SHP77 treated with DMSO at 0.1 percent for 48 hours (cell line): Measurements from ENCODE around the gene PRPF6.
A peak's percentile ranks its signal among the peaks of the same experiment; 100 is the strongest.

Experiments used
- DNase-seq: peaks from one replicate; lab custom pipeline; 2025; lab: John Stamatoyannopoulos, UW

Gene PRPF6, protein sequence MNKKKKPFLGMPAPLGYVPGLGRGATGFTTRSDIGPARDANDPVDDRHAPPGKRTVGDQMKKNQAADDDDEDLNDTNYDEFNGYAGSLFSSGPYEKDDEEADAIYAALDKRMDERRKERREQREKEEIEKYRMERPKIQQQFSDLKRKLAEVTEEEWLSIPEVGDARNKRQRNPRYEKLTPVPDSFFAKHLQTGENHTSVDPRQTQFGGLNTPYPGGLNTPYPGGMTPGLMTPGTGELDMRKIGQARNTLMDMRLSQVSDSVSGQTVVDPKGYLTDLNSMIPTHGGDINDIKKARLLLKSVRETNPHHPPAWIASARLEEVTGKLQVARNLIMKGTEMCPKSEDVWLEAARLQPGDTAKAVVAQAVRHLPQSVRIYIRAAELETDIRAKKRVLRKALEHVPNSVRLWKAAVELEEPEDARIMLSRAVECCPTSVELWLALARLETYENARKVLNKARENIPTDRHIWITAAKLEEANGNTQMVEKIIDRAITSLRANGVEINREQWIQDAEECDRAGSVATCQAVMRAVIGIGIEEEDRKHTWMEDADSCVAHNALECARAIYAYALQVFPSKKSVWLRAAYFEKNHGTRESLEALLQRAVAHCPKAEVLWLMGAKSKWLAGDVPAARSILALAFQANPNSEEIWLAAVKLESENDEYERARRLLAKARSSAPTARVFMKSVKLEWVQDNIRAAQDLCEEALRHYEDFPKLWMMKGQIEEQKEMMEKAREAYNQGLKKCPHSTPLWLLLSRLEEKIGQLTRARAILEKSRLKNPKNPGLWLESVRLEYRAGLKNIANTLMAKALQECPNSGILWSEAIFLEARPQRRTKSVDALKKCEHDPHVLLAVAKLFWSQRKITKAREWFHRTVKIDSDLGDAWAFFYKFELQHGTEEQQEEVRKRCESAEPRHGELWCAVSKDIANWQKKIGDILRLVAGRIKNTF

DNA sequence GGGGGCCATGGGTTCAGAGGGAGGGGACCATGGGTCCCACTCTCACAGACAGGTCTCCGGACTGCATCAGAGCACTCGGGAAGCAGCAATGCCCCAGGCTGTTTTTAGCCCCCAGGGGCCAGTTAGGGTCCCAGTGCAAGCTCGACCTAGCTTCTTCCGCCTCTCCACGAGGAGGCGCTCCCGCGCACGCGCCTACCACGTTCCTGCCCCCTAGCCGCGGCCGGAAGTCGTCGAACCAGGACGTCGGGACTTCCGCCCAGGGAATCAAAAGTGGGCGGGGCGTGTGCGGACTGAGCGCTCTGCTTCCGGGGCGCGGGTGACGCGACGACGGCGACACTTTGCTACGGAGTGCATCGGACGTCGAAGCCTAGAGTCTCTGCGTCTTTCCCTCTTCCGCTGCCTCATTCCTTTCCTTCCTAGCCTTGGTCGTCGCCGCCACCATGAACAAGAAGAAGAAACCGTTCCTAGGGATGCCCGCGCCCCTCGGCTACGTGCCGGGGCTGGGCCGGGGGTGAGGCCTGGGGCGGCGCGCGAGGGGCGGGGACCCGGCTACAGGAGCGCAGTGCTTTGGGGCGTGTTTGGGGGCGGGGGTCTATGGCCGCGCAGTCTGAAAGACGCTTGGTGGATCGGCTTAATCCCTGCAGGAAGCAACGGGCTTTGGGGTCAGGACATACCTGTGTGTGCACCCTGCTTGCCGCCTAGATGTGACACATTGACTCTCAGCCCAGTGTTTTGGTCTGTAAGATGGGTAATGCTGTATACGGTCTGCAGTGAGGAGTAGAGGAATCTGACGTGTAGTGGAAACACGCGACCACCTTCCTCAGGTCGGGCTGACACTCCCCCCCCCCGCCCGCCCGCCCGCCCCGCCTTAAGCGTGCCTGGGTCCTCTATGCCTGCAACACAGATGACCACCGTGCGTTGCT lies at the start of gene PRPF6:
Gene PRPF6, plus strand, starts transcription at position 327 of the 923 bp plus-strand sequence. Its CDS starts 114 bp downstream, at position 441.
- DNase-seq: peak; percentile 97

DNA sequence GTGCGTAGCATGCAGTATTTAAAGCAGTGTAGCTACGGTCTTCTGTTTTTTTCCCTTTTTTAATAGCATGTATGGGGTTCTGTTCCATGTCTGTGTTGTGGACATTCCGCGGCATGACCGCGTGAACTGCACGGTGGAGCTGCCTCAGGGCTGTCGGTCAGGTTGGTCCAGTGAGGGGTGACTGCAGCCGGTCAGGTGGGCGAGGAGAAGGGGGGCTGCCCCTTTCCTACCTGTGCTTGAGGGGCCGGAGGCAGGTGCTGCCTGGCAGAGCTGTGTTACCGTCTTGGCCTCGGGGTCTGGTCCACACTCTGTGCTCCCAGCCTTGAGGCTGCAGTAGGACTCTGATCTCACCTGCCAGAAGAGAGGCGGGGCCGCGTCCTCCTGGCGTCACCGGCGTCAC lies 49.2 kb upstream of the PRPF6 start:
- DNase-seq: no peak

DNA sequence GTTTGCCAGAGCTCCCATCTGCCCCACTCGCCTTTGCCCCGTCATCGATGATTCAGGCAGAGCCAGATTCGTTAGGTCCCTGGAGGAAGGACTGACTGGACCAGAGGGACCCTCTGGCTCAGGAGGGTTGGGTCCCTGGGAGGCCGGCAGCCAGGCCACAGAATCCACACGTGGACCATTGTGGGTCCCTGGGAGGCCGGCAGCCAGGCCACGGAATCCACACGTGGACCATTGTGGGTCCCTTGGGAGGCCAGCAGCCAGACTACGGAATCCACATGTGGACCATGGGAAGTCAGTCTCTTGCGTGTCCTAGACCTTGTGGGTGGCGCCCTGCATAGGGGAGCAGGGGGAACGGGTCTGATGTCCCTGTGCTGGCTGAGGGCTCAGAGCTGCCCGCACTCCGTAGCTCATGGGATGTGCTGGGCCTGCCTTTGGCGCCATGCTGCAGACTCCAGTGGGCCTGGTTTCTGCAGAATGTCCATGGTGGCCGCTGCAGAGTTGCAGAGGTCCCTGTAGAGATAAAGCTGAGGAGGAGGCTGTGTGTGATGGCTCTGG lies 48.2 kb upstream of the PRPF6 start:
- no peak for DNase-seq

DNA sequence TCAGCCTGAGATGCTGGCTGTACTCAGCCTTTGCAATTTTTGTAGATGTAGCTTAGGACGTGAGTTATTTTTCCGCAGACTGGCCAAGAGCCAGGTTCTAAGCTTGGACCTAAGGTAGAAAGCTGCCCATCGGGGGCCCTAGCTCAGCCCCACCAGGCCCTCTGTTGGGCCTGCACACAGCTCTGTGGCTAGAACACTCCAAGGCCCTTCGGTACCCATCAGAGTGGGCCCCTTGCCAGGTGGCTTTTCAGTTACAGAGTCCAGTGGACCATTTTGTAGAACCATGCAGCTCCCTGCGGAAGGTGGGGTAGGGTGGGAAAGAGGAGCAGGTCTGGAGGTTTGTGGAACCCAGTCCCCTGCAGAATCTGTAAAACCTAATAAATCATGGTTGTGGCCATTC lies 47.3 kb upstream of the PRPF6 start:
- DNase-seq: no peak

DNA sequence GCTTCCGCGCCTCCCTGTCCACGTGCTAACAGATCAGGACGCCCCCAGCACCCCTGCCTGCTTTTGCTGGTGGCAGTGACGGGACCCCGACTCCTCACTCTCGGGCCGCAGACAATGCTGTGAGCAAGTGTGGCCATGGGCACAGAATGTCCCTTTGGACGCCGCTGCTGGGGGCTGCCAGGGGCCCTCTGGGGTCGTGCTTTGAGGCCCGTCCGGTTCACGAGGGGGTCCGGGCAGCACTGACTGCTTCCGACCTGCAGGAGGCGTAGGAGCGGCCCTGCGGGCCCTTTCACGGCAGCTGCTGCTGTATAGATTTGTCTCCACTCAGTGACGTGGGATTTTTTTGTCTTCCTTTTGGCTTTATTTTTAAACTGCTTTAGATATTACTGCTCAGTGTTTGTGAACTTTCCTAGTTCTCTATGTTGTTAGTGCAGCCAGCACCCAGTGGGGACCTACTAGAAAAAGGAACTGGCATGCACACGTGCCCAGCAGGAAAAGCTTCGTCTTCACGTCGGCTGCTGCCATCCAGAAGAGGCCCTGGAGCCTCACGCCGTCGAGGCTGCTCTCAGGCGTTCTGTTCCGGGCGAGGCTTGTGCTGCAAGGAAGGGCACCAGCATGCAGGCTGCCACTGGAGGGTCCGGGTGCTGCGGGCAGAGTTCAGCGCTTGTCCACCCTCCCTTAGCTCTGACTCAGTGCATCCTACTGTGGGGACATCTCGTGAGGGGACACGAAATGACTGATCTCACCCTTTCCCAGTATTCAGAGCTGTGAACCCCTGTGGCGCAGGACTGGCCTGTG lies 46.5 kb upstream of the PRPF6 start:
- DNase-seq: no peak

DNA sequence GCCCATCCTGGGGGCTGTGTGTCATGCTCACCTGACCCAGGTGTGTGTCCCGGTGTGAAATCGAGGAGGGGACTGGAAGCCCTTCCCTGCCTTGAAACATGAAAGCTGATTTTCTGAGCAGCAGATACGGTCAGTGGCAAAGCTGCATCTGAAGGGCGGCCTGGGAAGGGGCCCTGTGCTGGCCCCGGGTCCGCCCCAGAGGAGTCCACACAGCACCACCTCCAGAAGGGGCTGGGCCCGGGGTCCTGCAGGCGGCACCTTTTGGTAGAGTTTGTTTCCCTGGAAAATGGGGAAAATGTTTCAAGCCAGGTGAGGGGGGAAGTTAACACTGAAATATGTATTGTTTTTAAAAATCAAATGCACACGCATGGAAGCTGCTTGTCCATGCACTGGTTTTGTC lies 45.5 kb upstream of the PRPF6 start:
- no peak for DNase-seq

DNA sequence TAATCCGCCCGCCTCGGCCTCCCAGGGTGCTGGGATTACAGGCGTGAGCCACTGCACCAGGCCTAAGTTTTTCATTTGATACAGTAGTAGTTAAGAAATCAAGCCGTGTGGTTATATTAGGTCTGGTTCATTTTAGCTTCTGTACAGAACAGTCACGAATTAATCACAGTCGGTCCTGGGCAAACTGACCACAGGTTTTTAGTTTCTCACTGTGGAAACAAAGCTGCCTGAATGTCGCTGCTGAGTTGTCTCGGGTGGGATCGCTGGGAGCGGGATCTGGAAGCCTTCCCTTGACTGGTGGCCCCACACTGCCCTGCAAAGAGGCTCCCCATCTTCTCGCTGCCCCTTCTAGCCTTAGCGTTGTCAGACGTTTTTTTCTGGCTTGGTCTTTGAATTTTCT lies 43.3 kb upstream of the PRPF6 start:
- DNase-seq: no peak

DNA sequence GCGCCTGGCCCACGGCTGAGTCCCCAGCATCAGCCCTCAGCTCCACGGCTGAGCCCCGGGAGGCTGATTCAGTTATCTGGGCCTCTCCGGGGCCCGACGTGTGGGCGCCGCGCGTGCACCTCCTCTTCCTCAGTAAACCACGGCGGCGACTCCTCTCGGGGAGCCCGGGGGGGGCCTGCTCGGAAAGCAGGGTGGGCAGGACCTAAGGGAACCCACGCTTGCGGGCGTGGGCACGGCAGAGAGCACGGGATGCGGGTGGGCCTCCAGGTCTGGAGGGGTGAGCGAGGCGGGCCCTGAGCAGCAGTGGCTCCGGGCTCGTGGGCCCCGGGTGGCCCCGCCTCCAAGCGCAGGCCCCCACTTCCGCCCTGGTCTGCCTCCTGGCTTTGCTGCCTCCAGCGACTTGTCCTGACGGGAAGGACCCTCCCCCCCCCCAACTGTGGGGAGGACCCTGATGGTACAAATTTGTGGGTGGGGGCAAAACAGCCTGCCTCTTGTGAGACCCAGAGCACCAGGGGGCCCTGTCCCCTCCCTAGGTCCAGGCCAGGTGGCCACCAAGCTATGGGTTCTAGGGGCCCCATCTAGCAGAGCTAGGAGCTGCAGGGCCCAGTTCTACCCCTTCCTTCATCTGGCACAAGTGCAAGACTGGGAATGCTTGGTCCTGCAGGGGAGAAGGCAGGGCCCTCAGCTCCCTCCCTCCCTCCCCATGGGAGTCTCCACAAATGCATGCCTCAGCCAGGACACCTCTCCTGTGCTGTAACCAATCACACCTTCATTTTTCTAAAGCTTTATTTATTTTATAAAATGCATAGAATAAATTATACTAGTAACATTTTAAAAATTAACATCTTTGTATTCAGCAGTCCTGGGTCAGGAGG lies 41.6 kb upstream of the PRPF6 start:
- DNase-seq: no peak

DNA sequence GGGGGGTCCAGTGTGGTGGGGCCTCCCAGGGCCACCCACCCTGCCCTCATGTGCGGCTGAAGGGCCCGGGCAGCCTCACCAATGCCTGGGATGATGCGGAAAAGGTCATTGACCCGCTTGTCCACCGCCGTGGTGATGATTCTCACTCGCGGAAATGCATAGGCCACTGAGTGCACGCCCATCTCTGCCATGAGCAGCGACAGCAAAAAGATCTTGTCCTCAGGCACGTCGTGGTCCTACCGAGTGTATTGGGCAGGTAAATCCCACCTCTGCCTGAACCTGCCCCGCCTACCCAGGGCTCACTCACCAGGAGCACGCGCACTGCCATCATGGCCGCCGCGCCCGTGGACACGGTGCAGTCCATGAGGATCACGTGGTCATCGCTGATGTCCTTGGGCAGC lies 40.9 kb upstream of the PRPF6 start:
- DNase-seq: no peak

DNA sequence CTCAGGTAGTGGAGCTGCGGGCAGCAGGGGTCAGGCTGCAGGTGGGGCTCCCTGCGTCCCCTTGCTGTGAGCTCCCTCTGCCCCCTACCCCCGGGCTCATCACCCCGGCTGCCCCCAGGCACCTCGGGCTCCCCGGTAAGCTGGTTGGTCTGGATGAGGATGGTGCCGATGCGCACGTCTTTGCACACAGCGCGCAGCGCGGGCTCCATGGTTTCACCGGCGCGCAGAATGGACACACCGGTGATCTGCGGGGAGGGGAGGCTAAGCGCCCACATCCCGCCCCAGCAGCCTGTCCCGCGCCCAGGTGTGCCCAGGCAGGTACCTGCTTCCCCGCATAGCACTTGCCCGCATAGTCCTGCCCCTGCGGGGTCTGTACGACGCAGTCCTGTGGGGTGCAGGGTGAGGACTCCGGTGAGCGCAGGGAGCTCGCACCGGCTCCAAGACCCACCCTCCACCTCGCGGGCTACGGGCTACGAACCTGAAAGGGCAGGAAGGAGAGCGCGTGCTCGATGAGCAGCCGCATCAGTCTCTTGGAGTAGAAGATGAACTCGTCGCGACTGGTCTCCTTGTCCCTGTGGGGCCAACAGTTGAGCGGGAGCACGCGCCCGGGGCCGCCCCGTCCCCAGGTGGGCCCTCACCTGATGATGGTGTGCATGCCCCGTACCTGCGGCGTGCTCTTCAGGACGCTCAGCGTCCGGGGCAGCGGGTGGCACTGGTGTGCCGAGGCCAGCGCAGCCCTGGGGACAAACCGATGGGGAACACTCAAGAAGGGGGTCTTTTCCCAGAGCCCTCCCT lies 40.3 kb upstream of the PRPF6 start:
- no peak for DNase-seq

DNA sequence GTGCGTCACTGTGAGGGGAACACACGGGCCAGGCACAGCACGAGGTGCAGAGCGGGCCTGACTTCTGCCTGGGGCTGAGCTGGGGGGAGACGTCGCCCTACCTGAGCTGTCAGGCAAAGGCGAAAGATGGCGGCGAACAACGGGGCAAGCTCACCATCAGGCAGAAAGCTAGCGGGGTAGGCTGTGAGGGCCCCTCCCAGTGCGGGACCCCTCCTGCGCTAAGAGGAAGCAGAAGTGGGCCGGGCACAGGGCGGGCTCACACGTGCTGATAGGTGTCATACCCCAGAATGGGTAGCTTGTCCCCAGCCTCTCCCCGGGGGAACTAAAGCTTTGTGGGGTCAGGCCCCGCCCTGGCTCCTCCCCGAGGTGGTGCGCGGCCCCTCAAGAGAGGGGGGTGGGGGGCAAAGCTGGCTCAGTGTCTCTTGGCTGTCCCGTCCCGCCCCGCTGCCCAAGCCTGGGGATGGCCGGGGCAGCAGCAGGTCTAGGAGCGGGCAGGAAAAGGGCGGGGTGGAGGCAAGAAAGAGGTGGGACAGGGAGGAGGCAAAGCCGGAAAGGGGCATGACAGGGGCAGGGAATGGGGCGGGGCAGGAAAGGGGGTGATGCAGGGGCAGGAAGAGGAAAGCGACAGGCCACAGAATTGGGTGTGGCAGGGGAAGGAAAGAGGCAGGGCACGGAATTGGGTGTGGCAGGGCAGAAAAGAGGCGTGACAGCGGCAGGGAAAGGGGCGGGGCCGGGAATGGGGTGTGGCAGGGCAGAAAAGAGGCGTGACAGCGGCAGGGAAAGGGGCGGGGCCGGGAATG lies 39.5 kb upstream of the PRPF6 start:
- DNase-seq: no peak

DNA sequence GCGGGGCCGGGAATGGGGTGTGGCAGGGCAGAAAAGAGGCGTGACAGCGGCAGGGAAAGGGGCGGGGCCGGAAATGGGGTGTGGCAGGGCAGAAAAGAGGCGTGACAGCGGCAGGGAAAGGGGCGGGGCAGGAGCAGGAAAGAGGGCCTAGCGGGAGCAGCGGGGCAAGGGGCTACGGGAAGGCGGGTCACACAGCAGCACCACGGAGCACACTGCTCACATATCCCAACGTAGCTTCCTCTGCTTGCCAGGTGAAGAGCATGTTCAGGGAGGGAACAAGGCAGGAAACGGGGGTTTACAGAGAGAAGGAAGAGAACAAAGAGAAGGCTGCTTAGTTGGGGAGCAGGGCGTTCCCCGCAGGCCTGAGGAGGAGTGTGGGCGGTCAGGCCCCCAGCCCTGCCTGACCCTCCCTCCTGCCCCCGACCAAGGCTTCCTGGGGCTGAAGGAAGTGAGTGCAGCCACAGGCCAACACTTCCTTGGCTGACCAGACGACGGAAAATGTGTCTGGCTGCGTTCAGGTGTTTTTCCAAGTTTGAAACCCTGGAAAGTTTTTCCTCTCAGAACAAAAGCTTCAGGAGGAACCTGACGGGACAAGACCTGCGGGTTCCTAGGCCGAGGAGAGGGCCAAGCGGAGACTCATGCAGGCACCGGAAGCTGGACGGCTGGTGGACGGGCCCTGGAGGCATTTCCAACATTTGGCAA lies 38.5 kb upstream of the PRPF6 start:
- DNase-seq: no peak

DNA sequence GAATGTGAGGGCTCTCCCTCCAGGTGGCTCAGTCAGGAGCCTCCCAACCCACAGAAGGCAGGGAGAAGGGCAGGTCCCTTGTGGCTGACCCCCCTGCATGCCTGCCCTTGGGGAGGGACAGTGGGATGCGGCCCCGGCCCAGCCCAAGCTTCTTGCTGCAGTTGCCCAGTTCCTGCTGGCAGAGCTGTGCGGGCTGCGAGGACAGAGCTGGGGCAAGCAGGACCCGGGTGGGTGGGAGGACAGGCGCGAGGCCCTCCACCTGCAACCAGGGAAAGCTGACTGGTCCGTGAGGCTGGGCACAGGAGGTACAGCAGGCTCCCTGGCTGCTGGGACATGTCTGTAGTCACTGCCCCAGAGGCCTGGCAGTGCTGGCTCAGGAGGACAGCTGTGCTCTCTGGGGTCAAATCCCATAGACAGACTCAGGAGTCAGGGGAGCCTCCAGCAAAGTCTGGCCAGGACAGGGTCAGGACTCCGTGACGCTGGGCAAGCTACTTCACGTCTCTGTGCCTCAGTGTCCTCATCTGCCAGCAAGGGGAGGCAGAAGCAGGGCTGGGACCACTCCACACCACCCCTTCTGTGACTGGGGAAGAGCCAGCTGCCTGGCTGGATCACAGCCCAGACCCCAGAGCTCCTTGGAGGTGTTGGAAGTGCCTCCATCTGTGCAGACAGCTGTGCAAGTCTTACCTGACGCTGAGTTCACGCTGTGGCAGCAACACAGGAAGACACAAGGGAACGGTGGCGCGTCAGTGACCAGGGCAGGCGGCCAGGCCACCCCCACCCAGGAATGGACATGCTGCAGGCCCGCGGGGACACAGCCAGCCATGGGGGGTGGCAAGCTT lies 37.7 kb upstream of the PRPF6 start:
- DNase-seq: no peak

DNA sequence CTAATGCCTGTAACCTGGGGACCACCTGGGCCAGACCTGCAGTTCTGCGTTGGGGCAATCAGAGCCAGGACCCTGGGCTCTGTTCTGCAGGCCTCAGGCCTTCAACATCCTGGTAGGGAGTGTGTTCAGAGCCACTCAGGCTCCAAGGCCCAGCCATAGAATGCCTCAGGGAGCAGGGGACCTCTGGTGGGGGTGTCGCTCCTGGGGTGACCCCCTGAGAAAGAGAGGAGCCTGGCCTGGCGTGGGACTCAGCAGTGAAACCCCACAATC lies 37.2 kb upstream of the PRPF6 start:
- no peak for DNase-seq

DNA sequence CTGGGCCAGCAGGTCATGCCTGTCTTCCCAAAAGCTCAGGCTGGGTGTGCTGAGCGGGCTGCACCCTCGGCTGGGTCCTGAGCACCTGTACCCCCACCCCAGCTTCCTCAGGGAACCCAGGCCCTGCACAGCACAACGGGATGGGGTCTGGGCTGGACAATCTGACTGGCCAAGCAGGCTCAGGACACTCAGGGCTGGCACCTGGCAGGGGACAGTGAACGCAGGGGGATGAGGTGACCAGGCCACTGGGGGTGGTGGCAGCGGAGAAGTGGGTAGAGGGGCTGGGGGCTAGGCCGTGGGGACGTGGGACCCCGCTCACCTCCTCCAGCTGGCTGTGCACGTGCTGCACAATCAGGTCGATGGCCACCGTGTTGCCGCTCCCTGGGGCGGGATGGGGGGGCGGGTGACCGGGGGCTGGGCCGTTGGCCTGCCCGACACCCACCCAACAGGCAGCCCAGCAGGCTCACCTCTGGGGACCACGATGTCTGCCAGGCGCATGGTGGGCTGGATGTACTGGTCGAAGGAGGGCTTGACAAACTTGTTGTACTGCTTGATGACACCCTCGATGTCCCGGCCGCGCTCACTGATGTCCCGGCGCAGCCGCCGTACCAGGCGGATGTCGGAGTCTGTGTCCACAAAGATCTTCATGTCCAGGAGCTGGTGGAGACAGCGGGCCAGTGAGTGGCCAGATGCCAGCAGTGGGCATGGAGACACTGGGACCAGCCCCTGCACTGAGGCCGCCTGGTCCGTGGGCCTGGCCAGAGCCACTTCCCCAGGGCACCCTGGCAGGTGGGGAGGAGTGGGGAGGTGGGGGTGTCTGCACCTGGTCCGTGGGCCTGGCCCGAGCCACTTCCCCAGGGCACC lies 36.6 kb upstream of the PRPF6 start:
- DNase-seq: no peak
